Measurements from ENCODE around the gene RPRD1A.
A peak's percentile ranks its signal among the peaks of the same experiment; 100 is the strongest.

The RPRD1A gene

DNA sequence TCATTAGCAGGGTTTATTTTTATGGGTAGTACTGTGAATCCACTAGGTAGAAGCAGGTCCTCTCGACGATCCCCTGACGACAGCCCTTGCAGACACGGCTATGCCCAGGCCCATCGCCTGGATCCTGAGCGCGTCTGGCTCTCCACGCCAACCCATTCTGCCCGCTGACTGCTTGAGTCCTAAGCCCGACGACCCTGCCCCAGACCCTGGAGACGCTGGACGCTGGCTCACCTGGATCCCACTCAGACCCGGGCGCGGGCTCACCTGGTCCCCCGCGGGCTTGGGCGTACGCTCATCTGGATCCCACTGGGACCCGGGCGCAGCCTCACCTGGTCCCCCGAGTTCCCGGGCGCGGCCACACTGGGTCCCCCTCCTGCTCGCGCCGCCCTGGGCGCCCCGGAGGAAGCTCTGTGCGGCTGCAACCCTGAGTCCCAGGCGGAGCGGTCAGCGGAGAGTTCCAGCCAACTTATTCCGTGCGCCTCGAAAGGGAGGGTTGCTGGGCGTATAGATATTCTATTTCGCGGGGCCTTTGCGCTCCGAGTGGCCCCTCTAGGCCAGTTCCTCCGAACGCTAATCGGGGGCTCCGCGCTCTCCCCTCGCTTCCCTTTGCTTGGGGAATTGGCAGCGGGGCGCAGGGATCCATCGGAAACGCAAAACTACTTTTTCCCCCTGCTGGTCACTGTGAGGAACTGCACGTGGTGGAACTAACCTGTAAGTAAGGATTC, 117.3 kb downstream of the RPRD1A start:
- 8% methylated on average over 49 of the region's 54 CpGs for WGBS (ENCODE audit: insufficient coverage)
- ChIA-PET POLR2A (no interaction called here), CTCF (interaction anchor here (1.6 to 3.0 kb wide), 3 partner anchors 8 to 194 kb away, joined by 6 to 12 read pairs (median 9); no protein-coding TSS in a partner anchor)
- Histone ChIP-seq H3K27ac (ENCODE audit: insufficient read depth in 1 of 2, low read depth in 1 of 2, low read length in 2 of 2, poor library complexity in 1 of 2, severe bottlenecking in 2 of 2) (no peak overlapping the region), H3K27me3 (replicated peaks in 2 of 5; ENCODE audit: control insufficient read depth in 4 of 5, insufficient read depth in 5 of 5, low read length in 4 of 5) (peaks cover 0 to 14% (median 0%) of the 10 kb centered on the region in 5 experiments), H3K9me3 (ENCODE audit: control extremely low read depth in 1 of 5, control insufficient read depth in 4 of 5, insufficient read depth in 2 of 5, low read depth in 1 of 5, low read length in 4 of 5) (peaks cover 0 to 3% (median 0%) of the 10 kb centered on the region in 5 experiments), H3K4me3 (ENCODE audit: control insufficient read depth in 1 of 7, extremely low read depth in 1 of 7, insufficient read depth in 4 of 7, low read depth in 2 of 7, low read length in 6 of 7) (peak overlapping the region; percentile 47 to 86 (median 69)), H3K36me3 (ENCODE audit: control insufficient read depth in 4 of 4, insufficient read depth in 4 of 4, low read length in 3 of 4) (no peaks in the 10 kb centered on the region), H3K4me1 (ENCODE audit: control extremely low read depth in 1 of 4, control insufficient read depth in 4 of 4, insufficient read depth in 4 of 4, low read length in 3 of 4) (peaks cover 4 to 6% (median 4%) of the 10 kb centered on the region in 4 experiments)
- DNase-seq, result peak; percentile 79 to 88 (median 87)

GRCh38 chr18:35949090-35949489, 118.3 kb downstream of the RPRD1A start:
- no peak overlapping the region for H3K27ac ChIP-seq (ENCODE audit: insufficient read depth in 1 of 2, low read depth in 1 of 2, low read length in 2 of 2, poor library complexity in 1 of 2, severe bottlenecking in 2 of 2)
- POLR2A ChIA-PET, result no interaction called here
- no peaks in the 10 kb centered on the region for H3K36me3 ChIP-seq (ENCODE audit: control insufficient read depth in 4 of 4, insufficient read depth in 4 of 4, low read length in 3 of 4)
- WGBS (ENCODE audit: insufficient coverage), result 87% methylated on average over 5 of the region's 6 CpGs
- H3K9me3 ChIP-seq (ENCODE audit: control extremely low read depth in 1 of 5, control insufficient read depth in 4 of 5, insufficient read depth in 2 of 5, low read depth in 1 of 5, low read length in 4 of 5), result peaks cover 0 to 3% (median 0%) of the 10 kb centered on the region in 5 experiments
- H3K4me3 ChIP-seq (ENCODE audit: control insufficient read depth in 1 of 7, extremely low read depth in 1 of 7, insufficient read depth in 4 of 7, low read depth in 2 of 7, low read length in 6 of 7), result no peak overlapping the region
- CTCF ChIA-PET, result interaction anchor here (2.6 kb wide), 1 partner anchor 7 kb away, joined by 9 read pairs; no protein-coding TSS in a partner anchor
- peaks cover 4 to 6% (median 4%) of the 10 kb centered on the region in 4 experiments for H3K4me1 ChIP-seq (ENCODE audit: control extremely low read depth in 1 of 4, control insufficient read depth in 4 of 4, insufficient read depth in 4 of 4, low read length in 3 of 4)
- H3K27me3 ChIP-seq (replicated peaks in 2 of 5; ENCODE audit: control insufficient read depth in 4 of 5, insufficient read depth in 5 of 5, low read length in 4 of 5), result peaks cover 0 to 14% (median 0%) of the 10 kb centered on the region in 5 experiments
- DNase-seq, result no peak

GRCh38 chr18:35948080-35948479, 119.3 kb downstream of the RPRD1A start:
- peaks cover 0 to 14% (median 0%) of the 10 kb centered on the region in 5 experiments for H3K27me3 ChIP-seq (replicated peaks in 2 of 5; ENCODE audit: control insufficient read depth in 4 of 5, insufficient read depth in 5 of 5, low read length in 4 of 5)
- peaks cover 0 to 2% (median 0%) of the 10 kb centered on the region in 5 experiments for H3K9me3 ChIP-seq (ENCODE audit: control extremely low read depth in 1 of 5, control insufficient read depth in 4 of 5, insufficient read depth in 2 of 5, low read depth in 1 of 5, low read length in 4 of 5)
- peaks cover 4 to 6% (median 4%) of the 10 kb centered on the region in 4 experiments for H3K4me1 ChIP-seq (ENCODE audit: control extremely low read depth in 1 of 4, control insufficient read depth in 4 of 4, insufficient read depth in 4 of 4, low read length in 3 of 4)
- ChIA-PET CTCF (interaction anchor here (1.1 kb wide), 1 partner anchor 188 kb away, joined by 3 read pairs; no protein-coding TSS in a partner anchor), POLR2A (interaction anchor here (0.6 kb wide), 1 partner anchor 16 kb away, joined by 3 read pairs; no protein-coding TSS in a partner anchor)
- no peak overlapping the region for H3K4me3 ChIP-seq (ENCODE audit: control insufficient read depth in 1 of 7, extremely low read depth in 1 of 7, insufficient read depth in 4 of 7, low read depth in 2 of 7, low read length in 6 of 7)
- 100% methylated on average over 2 of the region's 3 CpGs for whole genome bisulfite sequencing (ENCODE audit: insufficient coverage)
- DNase-seq, result no peak
- H3K36me3 ChIP-seq (ENCODE audit: control insufficient read depth in 4 of 4, insufficient read depth in 4 of 4, low read length in 3 of 4), result no peaks in the 10 kb centered on the region
- no peak overlapping the region for H3K27ac ChIP-seq (ENCODE audit: insufficient read depth in 1 of 2, low read depth in 1 of 2, low read length in 2 of 2, poor library complexity in 1 of 2, severe bottlenecking in 2 of 2)

DNA sequence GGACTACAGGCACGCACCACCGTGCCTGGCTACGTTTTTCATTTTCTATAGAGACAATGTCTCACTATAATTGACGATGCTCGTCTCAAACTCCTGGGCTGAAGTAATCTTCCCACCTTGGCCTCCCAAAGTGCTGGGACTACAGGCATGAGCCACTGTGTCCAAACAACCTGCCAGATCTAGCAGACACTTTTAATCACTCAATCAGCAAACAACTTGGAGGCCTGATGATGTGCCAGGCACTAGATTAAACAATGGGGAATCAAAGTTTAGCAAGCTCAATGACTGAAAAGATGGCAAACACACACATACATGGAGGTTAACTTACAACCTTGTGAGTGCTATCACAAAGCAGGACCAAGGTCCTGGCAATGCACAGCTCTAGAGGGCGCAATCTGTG, 124.7 kb downstream of the RPRD1A start:
- H3K27me3 ChIP-seq (replicated peaks in 2 of 5; ENCODE audit: control insufficient read depth in 4 of 5, insufficient read depth in 5 of 5, low read length in 4 of 5), result no peaks in the 10 kb centered on the region
- ChIA-PET CTCF (interaction anchor here (1.8 kb wide), 1 partner anchor 8 kb away, joined by 9 read pairs; no protein-coding TSS in a partner anchor), POLR2A (no interaction called here)
- no peak for DNase-seq
- WGBS (ENCODE audit: insufficient coverage), result 100% methylated on average over 5 of the region's 6 CpGs
- no peaks in the 10 kb centered on the region for H3K4me1 ChIP-seq (ENCODE audit: control extremely low read depth in 1 of 4, control insufficient read depth in 4 of 4, insufficient read depth in 4 of 4, low read length in 3 of 4)
- H3K9me3 ChIP-seq (ENCODE audit: control extremely low read depth in 1 of 5, control insufficient read depth in 4 of 5, insufficient read depth in 2 of 5, low read depth in 1 of 5, low read length in 4 of 5), result no peaks in the 10 kb centered on the region
- no peak overlapping the region for H3K27ac ChIP-seq (ENCODE audit: insufficient read depth in 1 of 2, low read depth in 1 of 2, low read length in 2 of 2, poor library complexity in 1 of 2, severe bottlenecking in 2 of 2)
- no peak overlapping the region for H3K4me3 ChIP-seq (ENCODE audit: control insufficient read depth in 1 of 7, extremely low read depth in 1 of 7, insufficient read depth in 4 of 7, low read depth in 2 of 7, low read length in 6 of 7)
- no peaks in the 10 kb centered on the region for H3K36me3 ChIP-seq (ENCODE audit: control insufficient read depth in 4 of 4, insufficient read depth in 4 of 4, low read length in 3 of 4)

- Histone ChIP-seq H3K4me1 (ENCODE audit: control extremely low read depth in 1 of 4, control insufficient read depth in 4 of 4, insufficient read depth in 4 of 4, low read length in 3 of 4) (no peaks in the 10 kb centered on the region), H3K9me3 (ENCODE audit: control extremely low read depth in 1 of 5, control insufficient read depth in 4 of 5, insufficient read depth in 2 of 5, low read depth in 1 of 5, low read length in 4 of 5) (no peaks in the 10 kb centered on the region), H3K4me3 (ENCODE audit: control insufficient read depth in 1 of 7, extremely low read depth in 1 of 7, insufficient read depth in 4 of 7, low read depth in 2 of 7, low read length in 6 of 7) (no peak overlapping the region), H3K36me3 (ENCODE audit: control insufficient read depth in 4 of 4, insufficient read depth in 4 of 4, low read length in 3 of 4) (no peaks in the 10 kb centered on the region), H3K27ac (ENCODE audit: insufficient read depth in 1 of 2, low read depth in 1 of 2, low read length in 2 of 2, poor library complexity in 1 of 2, severe bottlenecking in 2 of 2) (no peak overlapping the region), H3K27me3 (replicated peaks in 2 of 5; ENCODE audit: control insufficient read depth in 4 of 5, insufficient read depth in 5 of 5, low read length in 4 of 5) (no peaks in the 10 kb centered on the region)
- DNase-seq, result no peak
- ChIA-PET CTCF (interaction anchor here (1.2 to 1.8 kb wide), 3 partner anchors 8 to 25 kb away, joined by 3 to 9 read pairs (median 4); no protein-coding TSS in a partner anchor), POLR2A (no interaction called here)
Observed at GRCh38 chr18:35942133-35942532, 125.2 kb downstream of the RPRD1A start.

GRCh38 chr18:35941299-35941698, 126.1 kb downstream of the RPRD1A start:
- Histone ChIP-seq H3K4me3 (ENCODE audit: control insufficient read depth in 1 of 7, extremely low read depth in 1 of 7, insufficient read depth in 4 of 7, low read depth in 2 of 7, low read length in 6 of 7) (no peak overlapping the region), H3K36me3 (ENCODE audit: control insufficient read depth in 4 of 4, insufficient read depth in 4 of 4, low read length in 3 of 4) (no peaks in the 10 kb centered on the region), H3K9me3 (ENCODE audit: control extremely low read depth in 1 of 5, control insufficient read depth in 4 of 5, insufficient read depth in 2 of 5, low read depth in 1 of 5, low read length in 4 of 5) (peaks cover 0 to 1% (median 0%) of the 10 kb centered on the region in 5 experiments), H3K27me3 (replicated peaks in 2 of 5; ENCODE audit: control insufficient read depth in 4 of 5, insufficient read depth in 5 of 5, low read length in 4 of 5) (no peaks in the 10 kb centered on the region), H3K4me1 (ENCODE audit: control extremely low read depth in 1 of 4, control insufficient read depth in 4 of 4, insufficient read depth in 4 of 4, low read length in 3 of 4) (no peaks in the 10 kb centered on the region), H3K27ac (ENCODE audit: insufficient read depth in 1 of 2, low read depth in 1 of 2, low read length in 2 of 2, poor library complexity in 1 of 2, severe bottlenecking in 2 of 2) (no peak overlapping the region)
- POLR2A ChIA-PET, result no interaction called here
- 90% methylated on average over 2 of the region's 6 CpGs for WGBS (ENCODE audit: insufficient coverage)
- DNase-seq, result no peak
- CTCF ChIA-PET, result interaction anchor here (1.2 to 1.8 kb wide), 3 partner anchors 9 to 24 kb away, joined by 3 to 9 read pairs (median 4); no protein-coding TSS in a partner anchor
